Choroid plexus epithelial cell (primary cell): ENCODE measurements around the gene ADH6.

Experiments
- DNase-seq: peaks from one replicate; pipeline ENCODE4 v3.0.0-alpha.2; 2010; ENCODE audit warnings: low read depth
- H3K4me3 ChIP-seq: 2 replicates; pipeline ENCODE4 v1.5.1; 2011; ENCODE audit warnings: low read depth, mild to moderate bottlenecking, control low read depth, low read length, moderate library complexity
- TF ChIP-seq, protein P1 (sequence below): conservative IDR thresholded peaks from 2 replicates; pipeline ENCODE4 v1.5.1; 2011; ENCODE audit warnings: low read depth, mild to moderate bottlenecking, control low read depth, inconsistent platforms, low read length, moderate library complexity

Gene ADH6

DNA sequence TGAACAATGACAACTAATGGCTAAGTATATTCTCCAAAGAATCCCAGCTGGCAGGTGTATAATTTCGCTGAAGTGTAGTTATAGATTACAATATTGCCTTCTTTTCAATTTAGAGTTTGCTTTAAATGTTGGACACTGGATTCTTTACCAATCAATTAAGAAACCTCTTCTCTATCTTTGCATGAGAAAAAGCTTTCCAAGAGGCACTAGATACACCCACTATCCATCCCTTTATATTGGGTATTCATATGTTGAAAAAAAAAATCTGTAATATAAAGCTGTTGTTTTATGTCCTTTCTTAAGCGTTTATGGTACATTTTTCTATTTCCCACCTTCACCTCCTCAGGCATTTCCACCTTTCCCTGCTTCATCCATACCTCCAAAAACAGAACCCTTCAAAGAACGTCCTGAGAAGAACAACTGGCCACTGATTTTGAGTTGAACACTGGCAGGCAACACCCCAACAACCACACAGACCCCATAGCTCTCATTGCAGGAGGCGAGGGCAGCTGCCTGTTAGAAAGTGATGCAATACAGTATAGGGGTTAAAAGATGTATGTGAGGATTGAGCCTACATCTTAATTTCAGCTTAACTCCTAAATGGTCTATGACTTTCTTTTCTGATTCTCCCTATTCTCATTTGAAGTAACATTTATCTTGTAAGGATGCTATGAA, 11.8 kb downstream of the ADH6 start:
- TF ChIP-seq, protein P1, sequence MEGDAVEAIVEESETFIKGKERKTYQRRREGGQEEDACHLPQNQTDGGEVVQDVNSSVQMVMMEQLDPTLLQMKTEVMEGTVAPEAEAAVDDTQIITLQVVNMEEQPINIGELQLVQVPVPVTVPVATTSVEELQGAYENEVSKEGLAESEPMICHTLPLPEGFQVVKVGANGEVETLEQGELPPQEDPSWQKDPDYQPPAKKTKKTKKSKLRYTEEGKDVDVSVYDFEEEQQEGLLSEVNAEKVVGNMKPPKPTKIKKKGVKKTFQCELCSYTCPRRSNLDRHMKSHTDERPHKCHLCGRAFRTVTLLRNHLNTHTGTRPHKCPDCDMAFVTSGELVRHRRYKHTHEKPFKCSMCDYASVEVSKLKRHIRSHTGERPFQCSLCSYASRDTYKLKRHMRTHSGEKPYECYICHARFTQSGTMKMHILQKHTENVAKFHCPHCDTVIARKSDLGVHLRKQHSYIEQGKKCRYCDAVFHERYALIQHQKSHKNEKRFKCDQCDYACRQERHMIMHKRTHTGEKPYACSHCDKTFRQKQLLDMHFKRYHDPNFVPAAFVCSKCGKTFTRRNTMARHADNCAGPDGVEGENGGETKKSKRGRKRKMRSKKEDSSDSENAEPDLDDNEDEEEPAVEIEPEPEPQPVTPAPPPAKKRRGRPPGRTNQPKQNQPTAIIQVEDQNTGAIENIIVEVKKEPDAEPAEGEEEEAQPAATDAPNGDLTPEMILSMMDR = no peak
- no peak for DNase-seq
- no peak overlapping the region for H3K4me3 ChIP-seq

DNA sequence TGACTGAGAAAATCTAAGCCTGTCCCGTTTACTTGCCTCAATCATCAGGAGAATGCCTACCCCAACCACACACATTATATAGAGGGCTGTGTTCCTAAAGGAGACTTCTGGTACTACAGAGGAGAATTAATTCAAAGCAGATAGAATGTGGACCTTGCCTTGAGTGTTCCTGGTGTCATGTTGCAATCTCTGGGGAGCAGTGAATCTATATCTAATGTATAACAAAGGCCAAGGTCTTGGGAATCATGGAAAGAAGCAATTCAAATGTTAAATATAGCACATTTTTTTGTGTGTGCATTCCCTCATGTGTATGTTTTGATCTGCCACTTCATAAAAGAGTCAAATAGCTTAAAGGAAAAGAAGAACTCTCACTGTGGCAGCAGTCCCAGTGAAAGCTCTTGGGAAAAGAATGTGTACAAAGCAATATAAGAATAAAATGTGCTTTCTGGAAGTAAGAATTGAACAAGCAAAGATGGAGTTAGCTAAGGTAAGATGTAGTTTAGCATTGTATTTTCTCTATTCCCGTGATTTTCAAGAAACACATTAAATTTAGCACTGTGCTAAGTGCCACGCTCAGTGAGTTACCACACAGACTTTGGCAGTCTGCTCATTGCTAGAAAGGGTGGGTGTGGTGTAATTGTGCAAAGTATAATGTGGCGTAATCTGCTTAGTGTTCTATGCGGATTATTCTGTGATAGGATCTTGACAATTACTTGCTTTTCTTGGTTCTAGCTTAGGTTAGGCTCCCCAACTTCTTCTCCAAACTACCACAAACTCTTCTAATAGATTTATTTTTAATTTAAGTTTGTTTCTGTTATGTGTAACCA, 13.7 kb downstream of the ADH6 start:
- DNase-seq = peak; percentile 59
- no peak overlapping the region for H3K4me3 ChIP-seq
- TF ChIP-seq, protein P1 = peak; percentile 20

DNA sequence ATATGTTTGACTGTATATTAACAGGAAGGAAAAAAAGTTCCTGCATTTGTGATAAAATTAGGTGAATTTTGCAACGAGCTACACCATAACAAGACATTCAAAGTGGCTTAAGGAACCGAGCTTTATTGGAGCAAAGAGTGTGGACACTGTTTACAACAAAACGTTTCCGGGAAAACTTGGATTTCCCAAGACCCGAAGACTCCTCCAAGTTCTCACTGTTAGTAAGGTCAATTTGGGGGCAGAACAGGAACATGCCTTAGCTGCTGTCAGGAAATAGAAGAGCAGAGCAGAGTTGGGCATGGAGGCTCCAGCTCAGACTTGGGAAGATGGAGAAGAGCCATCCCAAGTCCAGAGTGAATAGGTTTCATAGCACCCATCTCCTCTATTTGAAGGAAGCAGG, 16.5 kb downstream of the ADH6 start:
- DNase-seq = peak; percentile 89
- H3K4me3 ChIP-seq = no peak overlapping the region
- TF ChIP-seq, protein P1 = no peak

DNA sequence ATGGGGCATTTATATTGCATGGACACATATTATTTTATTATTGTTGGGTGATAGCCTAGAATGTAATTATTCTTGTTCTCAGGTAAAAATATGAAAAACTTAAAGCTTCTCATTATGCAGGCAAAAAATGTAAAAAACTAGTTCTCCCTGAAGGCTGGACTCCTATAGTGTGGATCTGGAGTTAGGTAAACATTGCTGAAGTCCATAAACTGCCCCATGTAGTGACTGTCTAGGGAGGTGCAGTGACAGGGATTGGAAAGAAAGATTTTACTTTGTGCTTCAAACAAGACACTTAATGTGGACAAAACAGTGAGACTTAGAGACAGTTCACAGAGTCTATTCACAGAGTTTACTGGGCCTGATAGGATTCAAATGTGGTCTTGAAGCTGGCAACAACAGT, 17.0 kb downstream of the ADH6 start:
- DNase-seq = no peak
- no peak overlapping the region for H3K4me3 ChIP-seq
- TF ChIP-seq, protein P1 = no peak

DNA sequence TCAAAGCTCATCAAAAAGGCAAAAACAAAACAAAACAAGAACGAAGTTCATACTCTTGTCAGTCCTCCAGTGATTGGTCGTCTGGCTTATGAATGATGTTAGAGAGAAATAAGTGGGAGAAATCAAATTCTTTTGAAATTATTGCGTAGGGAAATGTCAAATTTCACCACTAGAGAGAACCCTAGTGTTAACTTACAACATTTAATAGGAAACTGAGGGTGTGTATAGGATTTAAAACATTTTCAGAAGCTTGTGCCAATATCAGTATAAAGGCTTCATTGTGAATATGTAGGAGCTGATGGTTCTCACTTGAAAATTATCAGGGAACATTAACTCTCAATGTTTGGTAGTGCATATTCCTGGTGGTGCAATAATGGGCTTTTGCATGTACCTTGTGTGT, 17.4 kb downstream of the ADH6 start:
- H3K4me3 ChIP-seq = no peak overlapping the region
- TF ChIP-seq, protein P1 = peak; percentile 46
- peak; percentile 76 for DNase-seq

DNA sequence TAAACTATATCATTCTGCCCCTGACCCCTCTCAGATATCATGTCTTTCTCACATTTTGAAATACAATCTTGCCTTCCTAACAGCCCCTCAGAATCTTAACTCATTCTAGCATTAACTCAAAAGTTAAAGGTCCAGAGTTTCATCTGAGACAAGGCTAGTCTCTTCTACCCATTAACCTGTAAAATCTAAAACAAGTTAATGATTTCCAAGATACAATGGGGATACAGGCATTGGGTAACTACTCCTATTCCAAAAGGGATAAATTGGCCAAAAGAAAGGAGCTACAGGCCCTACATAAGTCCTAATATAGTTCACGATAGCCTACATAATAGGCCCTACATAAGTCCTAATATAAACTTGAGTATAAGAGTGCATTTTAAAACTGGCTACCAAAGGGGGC, 18.9 kb downstream of the ADH6 start:
- H3K4me3 ChIP-seq = no peak overlapping the region
- TF ChIP-seq, protein P1 = no peak
- DNase-seq = no peak
